GM21390 (cell line): ENCODE data around the gene RARS2.
"Not testable (repeated sequence)": the region's sequence is repeated elsewhere in the genome, so short reads cannot be mapped to it uniquely, and the experiment has no call there.

Experiments
- ATAC-seq: cut with Tn5 transposase; IDR thresholded peaks from one replicate; pipeline ENCODE4 v1.9.1; 2021; ENCODE audit not compliant: unreplicated experiment

RARS2 gene, protein sequence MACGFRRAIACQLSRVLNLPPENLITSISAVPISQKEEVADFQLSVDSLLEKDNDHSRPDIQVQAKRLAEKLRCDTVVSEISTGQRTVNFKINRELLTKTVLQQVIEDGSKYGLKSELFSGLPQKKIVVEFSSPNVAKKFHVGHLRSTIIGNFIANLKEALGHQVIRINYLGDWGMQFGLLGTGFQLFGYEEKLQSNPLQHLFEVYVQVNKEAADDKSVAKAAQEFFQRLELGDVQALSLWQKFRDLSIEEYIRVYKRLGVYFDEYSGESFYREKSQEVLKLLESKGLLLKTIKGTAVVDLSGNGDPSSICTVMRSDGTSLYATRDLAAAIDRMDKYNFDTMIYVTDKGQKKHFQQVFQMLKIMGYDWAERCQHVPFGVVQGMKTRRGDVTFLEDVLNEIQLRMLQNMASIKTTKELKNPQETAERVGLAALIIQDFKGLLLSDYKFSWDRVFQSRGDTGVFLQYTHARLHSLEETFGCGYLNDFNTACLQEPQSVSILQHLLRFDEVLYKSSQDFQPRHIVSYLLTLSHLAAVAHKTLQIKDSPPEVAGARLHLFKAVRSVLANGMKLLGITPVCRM

GRCh38 chr6:87589693-87590416, at the start of gene RARS2, which contains the start of gene ORC3:
RARS2 (minus strand) TSS chr6:87589987; CDS start chr6:87589957, 30 bp downstream.
ORC3 (plus strand) TSS chr6:87590135; CDS start chr6:87590169, 34 bp downstream.
- ATAC-seq = peak; percentile 99

DNA sequence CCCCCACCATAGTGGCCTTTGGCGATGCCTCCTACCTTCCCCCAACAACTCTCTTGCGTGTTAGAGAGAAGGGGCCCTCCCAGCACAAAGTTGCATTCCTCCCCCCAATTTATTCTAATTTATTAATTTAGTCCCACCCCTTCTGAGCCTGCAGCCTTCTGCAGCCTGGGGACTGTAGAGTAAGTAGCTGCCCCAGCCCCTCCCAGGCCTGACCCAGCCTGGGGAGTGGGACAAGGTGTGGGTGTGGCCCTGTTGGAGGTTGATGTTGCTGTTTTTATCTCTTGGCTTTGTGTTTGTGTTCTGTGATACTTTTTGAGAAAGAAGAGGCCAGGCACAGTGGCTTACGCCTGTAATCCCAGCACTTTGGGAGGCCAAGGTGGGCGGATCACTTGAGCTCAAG, 49.6 kb upstream of the RARS2 start:
- ATAC-seq = no peak

DNA sequence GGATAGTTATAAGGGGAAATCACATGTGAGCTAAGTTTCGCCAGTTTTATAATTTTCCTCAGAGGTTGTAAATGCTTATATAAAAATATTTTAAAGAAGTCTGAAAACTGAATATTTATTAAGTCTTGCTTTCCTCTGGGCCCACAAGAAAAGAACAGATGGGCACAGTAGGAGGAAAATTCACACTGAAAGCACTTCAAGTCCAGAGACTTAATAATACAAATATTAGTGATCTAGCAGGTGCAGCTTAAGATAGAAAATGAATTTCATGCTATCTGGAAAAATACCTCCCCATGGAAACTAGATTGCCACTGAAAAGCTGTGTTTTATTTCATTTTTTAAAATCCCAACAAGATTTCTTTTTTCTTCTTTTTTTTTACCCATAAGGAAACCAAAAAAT, 47.3 kb upstream of the RARS2 start:
- ATAC-seq = no peak

- ATAC-seq = peak; percentile 51
Measured at GRCh38 chr6:87636315-87636714, 46.5 kb upstream of the RARS2 start.

- ATAC-seq = no peak
Measured at GRCh38 chr6:87633851-87634250, 44.1 kb upstream of the RARS2 start.

DNA sequence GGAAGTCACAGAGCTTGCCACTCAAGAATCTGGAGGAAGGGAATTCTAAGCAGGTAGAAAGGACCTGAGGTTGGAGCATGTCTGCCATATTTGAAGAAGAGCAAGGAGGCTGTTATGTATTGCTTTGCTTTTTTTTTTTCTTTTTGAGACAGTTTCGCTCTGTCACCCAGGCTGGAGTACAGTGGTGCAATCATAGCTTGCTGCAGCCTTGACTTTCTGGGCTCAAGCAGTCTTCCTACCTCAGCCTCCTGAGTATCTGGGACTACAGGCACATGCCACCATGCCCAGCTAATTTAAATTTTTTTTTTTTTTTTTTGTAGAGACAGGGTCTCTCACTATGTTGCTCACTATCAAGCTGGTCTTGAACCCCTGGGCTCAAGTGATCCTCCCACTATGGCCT, 41.0 kb upstream of the RARS2 start:
- no peak for ATAC-seq

DNA sequence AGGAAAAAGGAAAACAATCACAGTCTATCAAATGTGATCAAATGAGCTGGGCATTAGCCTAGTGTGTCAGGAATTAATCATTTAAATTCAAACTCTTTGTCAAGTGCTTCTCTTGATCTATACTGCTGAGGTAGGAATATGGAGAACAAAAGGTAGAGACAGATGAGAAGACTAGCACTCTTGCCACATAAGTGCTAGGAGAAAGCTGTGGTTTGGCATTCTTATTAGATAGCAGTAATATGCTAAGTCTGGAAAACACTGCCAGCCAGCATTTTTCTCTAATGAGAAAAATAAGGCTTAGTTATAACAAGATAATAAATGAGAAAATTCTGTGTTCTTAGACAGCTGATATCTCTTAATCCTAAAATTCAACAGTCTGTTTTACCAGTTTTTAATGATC, 39.1 kb upstream of the RARS2 start:
- no peak for ATAC-seq

- peak; percentile 61 for ATAC-seq
Measured at GRCh38 chr6:87628424-87628823, 38.6 kb upstream of the RARS2 start.

GRCh38 chr6:87623248-87623647, 33.5 kb upstream of the RARS2 start:
- ATAC-seq = no peak

DNA sequence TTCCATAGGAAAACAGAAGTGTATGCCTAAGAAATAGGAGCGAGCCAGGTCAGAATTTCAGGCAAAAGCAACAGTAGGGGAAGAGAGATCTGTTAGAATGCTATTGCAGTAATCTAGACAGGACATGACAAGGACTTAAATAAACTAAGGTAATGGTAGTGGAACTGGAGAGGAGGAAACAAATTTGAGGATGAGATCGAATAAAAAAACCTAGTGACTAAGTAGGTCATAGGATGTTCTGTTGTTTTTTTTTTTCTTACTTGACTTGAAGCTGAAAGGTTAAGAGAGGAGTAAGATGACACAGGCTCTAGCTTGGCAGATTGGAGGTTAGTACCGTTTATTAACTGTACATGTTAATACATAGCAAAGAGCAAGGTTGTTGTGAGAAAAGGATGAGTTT, 28.7 kb upstream of the RARS2 start:
- no peak for ATAC-seq

DNA sequence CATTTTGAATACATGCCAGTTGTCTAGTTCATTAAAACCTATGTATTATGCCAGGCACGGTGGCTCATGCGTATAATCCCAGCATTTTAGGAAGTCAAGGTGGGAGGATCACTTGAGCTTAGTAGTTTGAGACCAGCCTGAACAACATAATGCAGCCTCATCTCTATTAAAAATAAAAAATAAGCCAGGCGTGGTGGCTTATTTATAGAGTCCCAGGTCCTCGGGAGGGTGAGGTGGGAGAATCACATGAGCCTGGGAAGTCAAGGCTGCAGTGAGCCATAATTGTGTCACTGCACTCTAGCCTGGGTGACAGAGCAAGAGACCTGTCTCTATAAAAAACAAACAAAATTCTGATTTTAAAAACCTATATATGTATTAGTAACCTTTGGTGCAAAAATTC, 27.6 kb upstream of the RARS2 start:
- no peak for ATAC-seq

GRCh38 chr6:87613018-87613417, 23.2 kb upstream of the RARS2 start:
- ATAC-seq = not testable (repeated sequence)

DNA sequence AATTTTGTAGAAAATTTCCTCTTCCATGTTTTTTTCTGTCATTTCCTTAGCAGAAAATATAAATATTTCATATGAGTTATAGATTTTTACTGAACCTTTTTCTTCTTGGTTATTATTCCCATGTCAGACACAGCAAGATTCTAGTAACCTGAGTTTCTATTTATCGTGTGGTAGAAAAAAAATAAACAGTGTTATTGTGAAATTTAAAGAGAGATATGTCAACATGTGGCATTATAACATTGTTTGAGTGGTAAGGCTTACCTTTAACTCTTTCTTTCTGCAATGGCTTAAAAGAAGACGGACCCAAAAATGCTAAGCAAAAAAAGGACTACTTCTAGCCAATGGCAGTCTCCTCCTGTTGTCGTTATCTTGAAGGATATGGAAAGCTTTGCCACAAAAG, 19.0 kb upstream of the RARS2 start:
- ATAC-seq = no peak

DNA sequence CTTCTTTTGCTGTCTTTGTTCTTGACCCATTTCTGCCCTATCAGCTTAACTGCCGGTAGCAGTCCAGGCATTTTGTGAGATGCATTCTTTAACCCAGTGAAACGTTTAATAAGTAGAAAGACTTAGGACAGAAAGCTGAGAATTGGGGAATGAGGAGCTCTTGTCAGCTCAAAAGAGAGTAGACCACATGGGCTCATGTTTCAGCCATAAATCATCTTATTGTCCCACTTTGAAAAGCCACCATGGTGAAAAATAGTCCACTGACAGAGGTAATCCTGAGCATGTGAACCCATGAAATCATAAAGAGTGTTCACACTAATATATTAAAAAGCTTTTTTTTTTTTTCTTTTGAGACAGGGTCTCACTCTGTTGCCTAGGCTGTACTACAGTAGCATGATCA, 16.4 kb upstream of the RARS2 start:
- ATAC-seq = no peak

DNA sequence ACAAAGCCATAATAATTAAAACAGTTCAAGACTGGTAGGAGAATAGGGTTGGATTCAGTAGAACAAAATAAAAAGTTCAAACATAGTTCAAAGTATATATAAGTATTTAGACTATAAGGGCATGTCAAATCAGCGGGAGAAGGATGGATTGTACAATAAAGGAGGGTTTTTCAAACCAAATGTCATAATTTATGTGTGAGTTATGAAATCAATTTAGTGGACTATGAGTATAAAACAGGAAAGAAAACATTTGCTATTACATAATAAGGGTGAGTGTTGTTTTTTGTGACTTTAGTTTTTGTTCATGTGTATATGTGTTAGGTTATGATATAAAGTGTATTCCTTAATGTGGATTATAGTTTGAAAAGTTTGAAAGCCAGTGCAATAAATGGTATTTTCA, 10.8 kb upstream of the RARS2 start:
- no peak for ATAC-seq

- ATAC-seq = no peak
Measured at GRCh38 chr6:87590990-87591389, 1.2 kb upstream of the RARS2 start.

DNA sequence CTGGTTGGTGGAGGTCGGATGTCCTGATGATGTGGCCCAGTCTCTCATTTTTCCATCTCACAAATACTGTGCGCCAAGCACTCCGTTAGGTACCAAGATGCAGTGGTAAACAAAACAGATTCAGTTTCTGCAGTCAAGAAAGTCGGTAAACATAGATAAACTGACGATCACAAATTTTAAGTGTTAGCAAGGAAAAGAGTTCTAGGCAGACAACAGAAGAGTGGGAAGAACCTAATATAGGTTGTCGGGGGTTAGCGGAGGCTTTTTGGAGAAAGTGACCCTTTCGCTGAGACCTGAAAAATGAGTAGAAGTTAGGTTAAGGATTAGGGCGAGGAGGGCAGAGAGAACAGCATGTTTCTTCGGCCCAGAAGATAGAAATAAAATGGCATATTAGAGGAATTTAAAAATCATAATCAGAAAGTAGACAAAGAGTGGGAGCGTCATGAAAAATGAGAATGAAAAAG, 662 bp upstream of the RARS2 start:
- ATAC-seq = no peak

GRCh38 chr6:87588756-87589407, 905 bp downstream of the RARS2 start:
- no peak for ATAC-seq

- no peak for ATAC-seq
Measured at GRCh38 chr6:87586371-87587077, 3.3 kb downstream of the RARS2 start.

- ATAC-seq = no peak
Measured at GRCh38 chr6:87583822-87584221, 6.0 kb downstream of the RARS2 start.

DNA sequence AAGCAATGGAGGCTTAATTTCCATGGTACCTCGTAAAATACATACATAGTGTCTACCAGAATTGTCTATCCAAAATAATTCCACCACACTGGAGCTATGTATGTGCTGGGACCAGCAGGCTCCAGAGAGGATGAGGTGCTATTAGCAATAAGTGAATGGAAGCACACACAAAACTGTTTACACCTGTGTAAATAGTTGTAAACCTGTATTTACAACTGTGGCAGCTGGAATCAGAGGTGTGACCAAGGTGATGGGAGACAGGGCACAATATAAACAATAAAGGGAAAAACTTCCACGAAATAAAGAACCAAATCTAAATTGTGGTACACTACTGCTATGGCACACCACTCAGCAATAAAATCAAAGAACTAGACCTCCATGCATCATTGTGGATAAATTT, 14.4 kb downstream of the RARS2 start:
- no peak for ATAC-seq
